WTC11 (cell line): ENCODE data around the gene PIANP.

ENCODE experiments used
- ATF3 ChIP-seq: sonication (generic); formaldehyde crosslinking; conservative IDR thresholded peaks from 2 replicates; pipeline ENCODE4 v1.8.1; 2022; ENCODE audit warnings: mild to moderate bottlenecking, missing genetic modification reagents
- CTCF ChIP-seq: fragments of 200-600 bp; IDR thresholded peaks from 2 replicates; pipeline ENCODE4 v1.8.0; 2022; ENCODE audit warnings: antibody characterized with exemption
- ESRRA ChIP-seq: sonication (generic); formaldehyde crosslinking; IDR thresholded peaks from 2 replicates; pipeline ENCODE4 v1.8.1; 2022; ENCODE audit warnings: mild to moderate bottlenecking, missing genetic modification reagents, borderline replicate concordance
- MXD4 ChIP-seq: fragments of 250-450 bp; sonication (Bioruptor Pico); IDR thresholded peaks from 2 replicates; pipeline ENCODE4 v1.8.0; 2021; ENCODE audit warnings: mild to moderate bottlenecking, moderate library complexity, borderline replicate concordance
- NR3C1 ChIP-seq: sonication (generic); formaldehyde crosslinking; conservative IDR thresholded peaks from 2 replicates; pipeline ENCODE4 v1.8.1; 2023; ENCODE audit warnings: low read depth, mild to moderate bottlenecking, missing genetic modification reagents
- TEAD4 ChIP-seq: sonication (generic); formaldehyde crosslinking; IDR thresholded peaks from 2 replicates; pipeline ENCODE4 v1.8.0; 2022; ENCODE audit warnings: mild to moderate bottlenecking, missing genetic modification reagents
- ZNF121 ChIP-seq: sonication (generic); formaldehyde crosslinking; IDR thresholded peaks from 2 replicates; pipeline ENCODE4 v1.8.0; 2023; ENCODE audit warnings: missing genetic modification reagents
- ZNF317 ChIP-seq: sonication (generic); formaldehyde crosslinking; IDR thresholded peaks from 2 replicates; pipeline ENCODE4 v1.8.1; 2023; ENCODE audit warnings: low read depth, mild to moderate bottlenecking, moderate library complexity, missing genetic modification reagents, borderline replicate concordance
- TF ChIP-seq, protein P1 (sequence below): sonication (generic); formaldehyde crosslinking; IDR thresholded peaks from 2 replicates; pipeline ENCODE4 v1.8.1; 2023; ENCODE audit warnings: mild to moderate bottlenecking, missing genetic modification reagents
- TF ChIP-seq, protein P2 (sequence below): sonication (generic); formaldehyde crosslinking; IDR thresholded peaks from 2 replicates; pipeline ENCODE4 v1.8.0; 2022; ENCODE audit warnings: mild to moderate bottlenecking, missing genetic modification reagents
- TF ChIP-seq, protein P3 (sequence below): sonication (generic); formaldehyde crosslinking; IDR thresholded peaks from 2 replicates; pipeline ENCODE4 v1.8.0; 2022; ENCODE audit warnings: mild to moderate bottlenecking, missing genetic modification reagents

GRCh38 chr12:6694701-6695100 lies 5.9 kb downstream of the PIANP start:
- TF ChIP-seq TEAD4 (CRISPR knock-in tag) (no peak), ATF3 (CRISPR knock-in tag) (no peak), CTCF (no peak), ZNF121 (CRISPR knock-in tag) (no peak), ESRRA (CRISPR knock-in tag) (no peak), MXD4 (CRISPR knock-in tag) (no peak), ZNF317 (CRISPR knock-in tag) (no peak), NR3C1 (CRISPR knock-in tag) (no peak)
- TF ChIP-seq, protein P1, sequence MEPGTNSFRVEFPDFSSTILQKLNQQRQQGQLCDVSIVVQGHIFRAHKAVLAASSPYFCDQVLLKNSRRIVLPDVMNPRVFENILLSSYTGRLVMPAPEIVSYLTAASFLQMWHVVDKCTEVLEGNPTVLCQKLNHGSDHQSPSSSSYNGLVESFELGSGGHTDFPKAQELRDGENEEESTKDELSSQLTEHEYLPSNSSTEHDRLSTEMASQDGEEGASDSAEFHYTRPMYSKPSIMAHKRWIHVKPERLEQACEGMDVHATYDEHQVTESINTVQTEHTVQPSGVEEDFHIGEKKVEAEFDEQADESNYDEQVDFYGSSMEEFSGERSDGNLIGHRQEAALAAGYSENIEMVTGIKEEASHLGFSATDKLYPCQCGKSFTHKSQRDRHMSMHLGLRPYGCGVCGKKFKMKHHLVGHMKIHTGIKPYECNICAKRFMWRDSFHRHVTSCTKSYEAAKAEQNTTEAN (CRISPR knock-in tag) = no peak
- TF ChIP-seq, protein P2, sequence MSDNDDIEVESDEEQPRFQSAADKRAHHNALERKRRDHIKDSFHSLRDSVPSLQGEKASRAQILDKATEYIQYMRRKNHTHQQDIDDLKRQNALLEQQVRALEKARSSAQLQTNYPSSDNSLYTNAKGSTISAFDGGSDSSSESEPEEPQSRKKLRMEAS = no peak
- TF ChIP-seq, protein P3, sequence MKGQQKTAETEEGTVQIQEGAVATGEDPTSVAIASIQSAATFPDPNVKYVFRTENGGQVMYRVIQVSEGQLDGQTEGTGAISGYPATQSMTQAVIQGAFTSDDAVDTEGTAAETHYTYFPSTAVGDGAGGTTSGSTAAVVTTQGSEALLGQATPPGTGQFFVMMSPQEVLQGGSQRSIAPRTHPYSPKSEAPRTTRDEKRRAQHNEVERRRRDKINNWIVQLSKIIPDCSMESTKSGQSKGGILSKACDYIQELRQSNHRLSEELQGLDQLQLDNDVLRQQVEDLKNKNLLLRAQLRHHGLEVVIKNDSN (CRISPR knock-in tag) = no peak
